GM20000 (cell line): Measurements from ENCODE around the gene NDUFS8.

Experiments used
- DNase-seq: peaks from one replicate; pipeline ENCODE4 v3.0.0; 2012; ENCODE audit warnings: low spot score
- CTCF ChIP-seq: IDR thresholded peaks from 2 replicates; pipeline ENCODE4 v1.5.1; 2012; ENCODE audit warnings: mild to moderate bottlenecking, control low read depth; ENCODE audit errors: extremely low read depth, missing control alignments

Gene NDUFS8

GRCh38 chr11:68041617-68042218, 11.2 kb downstream of the NDUFS8 start:
- TF ChIP-seq CTCF, result no peak
- DNase-seq, result no peak

- DNase-seq, result no peak
- TF ChIP-seq CTCF, result no peak
These were observed 11.9 kb downstream of the NDUFS8 start for GRCh38 chr11:68042219-68043028.

GRCh38 chr11:68043029-68043348, 12.5 kb downstream of the NDUFS8 start:
- TF ChIP-seq CTCF, result no peak
- DNase-seq, result peak; percentile 20

- no peak for TF ChIP-seq CTCF
- DNase-seq, result peak; percentile 25
These were observed 13.1 kb downstream of the NDUFS8 start for GRCh38 chr11:68043349-68044144.

- TF ChIP-seq CTCF, result no peak
- DNase-seq, result peak; percentile 25
These were observed 13.8 kb downstream of the NDUFS8 start for GRCh38 chr11:68044145-68044813.

GRCh38 chr11:68044898-68045351, 14.4 kb downstream of the NDUFS8 start:
- DNase-seq, result peak; percentile 25

More at GRCh38 chr11:68044898-68045351, 14.4 kb downstream of the NDUFS8 start:
- no peak for TF ChIP-seq CTCF
